D721Med (cell line): ENCODE measurements around the gene PTPRT.

Experiments used
- DNase-seq: peaks from one replicate; pipeline ENCODE4 v3.0.0; 2011; ENCODE audit warnings: low spot score; ENCODE audit not compliant: insufficient read length
- FAIRE-seq: peaks from 2 replicates; lab custom pipeline; 2011; peaks lifted over from hg19 to GRCh38; lab: Jason Lieb, UNC
- TF ChIP-seq, protein P1 (sequence below): IDR thresholded peaks from 2 replicates; pipeline ENCODE4 v1.5.1; 2012; ENCODE audit warnings: mild to moderate bottlenecking, control low read depth; ENCODE audit not compliant: insufficient read depth; ENCODE audit errors: missing control alignments

Gene PTPRT

DNA sequence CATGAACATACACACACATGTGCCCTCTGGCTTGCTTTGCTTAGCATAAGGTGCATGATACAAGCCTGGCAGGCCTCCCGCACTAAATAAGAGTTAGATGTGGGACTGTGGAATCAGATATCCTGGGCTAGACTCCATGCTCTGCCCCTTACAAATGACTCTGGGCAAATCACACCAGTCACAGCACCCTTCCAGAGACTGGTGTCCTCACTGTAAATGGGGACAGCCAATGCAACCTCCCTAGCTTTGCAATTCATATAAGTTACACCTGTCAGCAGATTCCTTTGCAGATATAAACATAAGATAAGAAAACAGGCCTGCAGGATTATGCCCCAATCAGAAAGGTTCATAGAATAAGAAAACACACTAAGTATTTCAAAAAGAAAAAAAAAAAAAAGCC is 174.1 kb downstream of the PTPRT start:
- no peak for FAIRE-seq
- TF ChIP-seq, protein P1, sequence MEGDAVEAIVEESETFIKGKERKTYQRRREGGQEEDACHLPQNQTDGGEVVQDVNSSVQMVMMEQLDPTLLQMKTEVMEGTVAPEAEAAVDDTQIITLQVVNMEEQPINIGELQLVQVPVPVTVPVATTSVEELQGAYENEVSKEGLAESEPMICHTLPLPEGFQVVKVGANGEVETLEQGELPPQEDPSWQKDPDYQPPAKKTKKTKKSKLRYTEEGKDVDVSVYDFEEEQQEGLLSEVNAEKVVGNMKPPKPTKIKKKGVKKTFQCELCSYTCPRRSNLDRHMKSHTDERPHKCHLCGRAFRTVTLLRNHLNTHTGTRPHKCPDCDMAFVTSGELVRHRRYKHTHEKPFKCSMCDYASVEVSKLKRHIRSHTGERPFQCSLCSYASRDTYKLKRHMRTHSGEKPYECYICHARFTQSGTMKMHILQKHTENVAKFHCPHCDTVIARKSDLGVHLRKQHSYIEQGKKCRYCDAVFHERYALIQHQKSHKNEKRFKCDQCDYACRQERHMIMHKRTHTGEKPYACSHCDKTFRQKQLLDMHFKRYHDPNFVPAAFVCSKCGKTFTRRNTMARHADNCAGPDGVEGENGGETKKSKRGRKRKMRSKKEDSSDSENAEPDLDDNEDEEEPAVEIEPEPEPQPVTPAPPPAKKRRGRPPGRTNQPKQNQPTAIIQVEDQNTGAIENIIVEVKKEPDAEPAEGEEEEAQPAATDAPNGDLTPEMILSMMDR, result no peak
- DNase-seq, result no peak

DNA sequence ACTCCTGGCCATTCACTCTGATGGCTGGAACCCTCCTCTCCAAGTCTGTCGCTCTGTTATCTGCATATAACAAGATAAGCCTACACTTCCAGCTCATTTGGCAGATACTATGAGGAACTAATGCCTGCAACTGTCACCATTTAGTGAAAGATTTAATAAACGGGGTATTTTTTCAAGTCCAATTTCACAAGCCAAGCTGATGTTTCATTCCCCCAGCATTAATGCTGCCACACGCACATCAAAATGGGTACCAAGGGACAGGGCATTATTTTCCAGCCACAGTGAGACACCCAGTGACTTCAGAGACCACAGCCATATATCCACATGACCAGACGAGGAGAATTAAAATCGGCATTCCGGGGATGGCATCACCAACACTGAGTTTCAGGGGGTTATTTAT is 175.5 kb downstream of the PTPRT start:
- TF ChIP-seq, protein P1, result no peak
- DNase-seq (no peak), FAIRE-seq (no peak)

DNA sequence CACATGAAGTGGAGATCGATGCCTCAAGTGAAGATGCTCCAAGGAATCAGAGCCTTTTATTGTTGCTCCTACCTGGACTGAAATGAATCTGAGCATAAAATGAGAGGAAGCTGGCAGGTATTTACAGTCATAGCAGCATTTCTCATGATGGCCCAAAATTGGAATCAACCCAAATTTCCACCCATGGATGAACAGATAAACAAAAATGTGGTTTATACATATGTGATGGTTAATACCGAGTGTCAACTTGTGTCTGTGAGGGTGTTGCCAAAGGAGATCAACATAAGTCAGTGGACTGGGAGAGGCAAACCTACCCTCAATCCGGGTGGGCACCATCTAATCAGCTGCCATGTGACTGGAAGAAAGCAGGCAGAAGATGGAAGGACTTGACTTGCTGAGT is 178.2 kb downstream of the PTPRT start:
- FAIRE-seq (no peak), DNase-seq (no peak)
- TF ChIP-seq, protein P1, result no peak

DNA sequence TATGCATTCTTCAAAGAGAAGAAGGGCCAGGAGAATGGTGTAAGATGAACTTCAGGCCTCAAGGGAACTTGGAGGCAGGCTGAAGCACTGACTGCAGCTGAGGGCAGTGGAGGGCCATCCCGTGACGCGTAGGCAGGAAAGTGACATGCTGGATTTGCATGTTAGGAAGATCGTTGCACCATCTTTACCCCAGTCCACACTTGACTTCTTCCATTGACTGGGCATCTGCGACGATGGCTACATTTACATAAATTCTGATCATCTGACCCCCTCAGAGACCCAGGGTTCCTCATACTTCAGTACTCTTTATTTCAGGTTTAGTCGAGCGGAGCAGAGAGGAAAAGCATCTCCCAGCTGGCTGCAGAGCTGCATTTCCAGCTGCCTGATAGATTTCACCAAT is 180.2 kb downstream of the PTPRT start:
- TF ChIP-seq, protein P1, result no peak
- DNase-seq, result no peak
- no peak for FAIRE-seq

DNA sequence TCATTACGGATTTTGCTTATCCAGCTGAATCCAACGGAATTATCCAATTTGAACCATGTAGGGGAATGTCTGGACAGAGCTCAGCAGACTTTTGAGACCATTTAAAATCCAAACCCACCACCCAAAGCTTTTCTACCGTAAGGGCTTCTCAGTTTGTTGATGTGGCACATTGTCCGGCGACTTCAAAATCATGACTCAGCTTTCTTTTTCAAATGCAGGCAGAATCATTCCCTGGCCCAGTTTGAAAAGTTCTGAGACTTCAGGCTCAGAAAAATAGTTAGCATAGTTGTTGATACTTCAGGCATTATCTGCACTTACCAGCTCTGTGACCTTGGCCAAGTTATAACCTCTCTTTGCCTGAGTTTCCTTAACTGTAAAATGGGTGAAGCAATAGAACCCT is 182.2 kb downstream of the PTPRT start:
- no peak for FAIRE-seq
- DNase-seq, result no peak
- TF ChIP-seq, protein P1, result no peak

DNA sequence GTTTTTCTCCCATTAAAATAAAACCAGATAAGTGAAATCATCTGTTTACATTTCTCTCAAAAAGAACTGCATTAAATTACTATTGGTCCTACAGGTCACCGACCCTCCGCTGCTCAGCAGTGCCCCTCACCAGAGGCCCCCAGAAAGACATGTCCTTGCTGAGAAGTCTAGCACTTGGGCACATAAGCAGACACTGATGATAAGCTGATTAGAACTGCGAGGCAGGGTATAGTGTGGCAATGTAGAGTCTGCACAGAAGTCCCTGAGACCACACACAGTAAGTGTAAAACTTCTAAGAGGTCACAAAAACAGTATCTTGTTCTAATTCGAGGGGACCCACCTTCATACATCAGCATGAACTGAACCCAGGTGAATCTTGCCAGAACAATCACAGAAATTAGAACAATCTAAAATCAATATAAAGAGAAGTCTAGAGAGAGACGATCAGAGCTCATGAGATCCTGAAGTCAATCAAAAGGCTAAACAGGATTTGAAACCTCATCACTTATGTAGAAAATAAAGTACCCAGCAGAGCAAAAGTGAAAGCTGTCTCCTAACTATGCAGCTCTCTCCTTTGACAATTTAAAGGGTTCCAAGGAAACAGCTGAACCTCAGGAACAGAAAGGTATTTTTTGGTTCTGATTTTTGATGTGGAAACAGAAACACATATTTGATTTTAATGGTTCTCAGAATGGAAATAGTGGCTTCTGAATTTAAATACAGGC is 182.9 kb downstream of the PTPRT start:
- TF ChIP-seq, protein P1, result no peak
- DNase-seq (no peak), FAIRE-seq (peak; percentile 56)

DNA sequence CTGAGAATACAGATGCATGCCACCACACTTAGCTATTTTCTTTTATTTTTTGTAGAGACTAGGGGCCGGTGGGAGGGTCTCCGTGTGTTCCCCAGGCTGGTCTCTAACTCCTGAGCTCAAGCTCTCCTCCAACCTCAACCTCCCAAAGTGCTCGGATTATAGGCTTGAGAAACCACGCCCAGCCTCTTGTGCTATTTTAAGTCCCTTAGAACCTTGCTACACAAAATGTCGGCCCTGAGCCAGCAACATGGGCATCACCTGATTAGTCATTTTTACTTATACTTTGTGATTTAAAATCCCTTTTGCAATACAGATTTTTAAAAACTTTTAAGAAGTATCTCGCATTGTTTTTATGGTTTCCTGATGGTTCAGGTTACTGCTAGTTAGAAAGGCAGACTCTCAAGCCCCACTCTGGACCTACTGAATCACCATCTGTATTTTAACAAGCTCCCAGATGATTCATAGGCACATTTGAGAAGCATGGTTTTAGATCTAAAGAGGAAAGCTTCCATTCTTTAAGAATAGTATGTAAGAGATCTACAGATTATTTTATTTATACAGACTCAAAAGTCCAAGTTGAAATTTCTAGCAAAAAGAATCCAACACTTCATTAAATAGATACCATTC is 186.3 kb downstream of the PTPRT start:
- TF ChIP-seq, protein P1, result no peak
- no peak for FAIRE-seq

More for the DNA sequence above, 186.3 kb downstream of the PTPRT start:
- no peak for DNase-seq
